Endometrium (tissue), 2 donors: ENCODE measurements around the gene PRG2.

Experiments
- FAIRE-seq: peaks from 2 replicates; lab custom pipeline; 2012; peaks lifted over from hg19 to GRCh38; lab: Jason Lieb, UNC
- donor health status: control.
- donor health status: control.

The PRG2 gene

GRCh38 chr11:57395905-57396623 is 5.6 kb upstream of the PRG2 start:
- no peak for FAIRE-seq

DNA sequence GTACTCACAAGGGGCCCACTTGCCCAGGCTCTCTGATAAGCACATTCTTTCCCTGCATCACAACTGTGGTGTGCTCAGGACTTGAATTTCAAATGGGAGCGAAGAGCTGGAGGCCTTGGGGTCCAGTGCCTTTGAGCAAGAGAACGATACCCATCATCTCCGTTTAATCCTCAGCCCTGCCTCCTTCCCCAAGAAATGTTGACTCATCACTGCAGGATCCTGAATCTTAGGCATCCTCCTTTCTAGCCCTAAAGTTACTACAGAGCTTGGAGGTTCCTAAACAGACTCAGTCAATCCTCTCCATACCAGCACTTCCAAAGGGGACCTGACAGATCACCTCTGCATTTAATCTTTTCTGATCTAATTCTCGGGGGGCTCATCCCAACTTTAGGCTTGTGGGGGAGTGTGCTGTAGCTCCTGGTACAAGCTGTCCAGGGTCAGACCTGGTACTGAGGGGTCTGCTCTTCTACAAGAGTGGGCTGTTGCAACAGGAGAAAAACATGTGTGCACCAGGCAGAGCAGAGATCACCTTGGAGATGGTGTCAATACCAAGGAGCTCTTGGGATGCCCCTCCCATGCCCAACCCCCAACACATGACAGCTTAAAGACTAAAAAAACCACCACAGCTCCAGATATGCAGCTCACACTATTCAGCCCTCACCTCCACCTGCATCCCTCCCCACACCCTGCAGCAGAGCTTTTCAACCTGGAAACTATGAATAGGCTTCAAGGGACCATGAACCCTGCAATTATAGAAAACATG is 3.9 kb upstream of the PRG2 start:
- no peak for FAIRE-seq

DNA sequence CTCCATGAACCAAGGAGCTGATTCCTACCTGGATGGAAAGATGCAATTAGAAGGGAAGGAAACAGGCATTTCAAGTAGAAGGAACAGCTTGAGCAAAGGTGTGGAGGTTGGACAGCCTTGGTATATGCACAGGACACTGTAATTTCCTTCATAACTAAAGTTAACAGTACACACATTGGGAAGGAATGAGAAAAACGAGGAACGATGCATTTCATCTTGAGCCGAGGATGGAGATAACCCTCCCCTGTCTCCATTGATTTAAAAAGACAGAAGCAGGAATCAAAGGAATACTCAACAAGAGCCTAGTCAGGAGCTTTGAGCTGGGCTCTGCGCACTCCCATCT is 2.3 kb upstream of the PRG2 start:
- no peak for FAIRE-seq

GRCh38 chr11:57392066-57392762 is 1.8 kb upstream of the PRG2 start:
- no peak for FAIRE-seq

GRCh38 chr11:57391539-57391938 is 1.1 kb upstream of the PRG2 start:
- FAIRE-seq: no peak

GRCh38 chr11:57391111-57391510 is 661 bp upstream of the PRG2 start:
- FAIRE-seq: no peak

DNA sequence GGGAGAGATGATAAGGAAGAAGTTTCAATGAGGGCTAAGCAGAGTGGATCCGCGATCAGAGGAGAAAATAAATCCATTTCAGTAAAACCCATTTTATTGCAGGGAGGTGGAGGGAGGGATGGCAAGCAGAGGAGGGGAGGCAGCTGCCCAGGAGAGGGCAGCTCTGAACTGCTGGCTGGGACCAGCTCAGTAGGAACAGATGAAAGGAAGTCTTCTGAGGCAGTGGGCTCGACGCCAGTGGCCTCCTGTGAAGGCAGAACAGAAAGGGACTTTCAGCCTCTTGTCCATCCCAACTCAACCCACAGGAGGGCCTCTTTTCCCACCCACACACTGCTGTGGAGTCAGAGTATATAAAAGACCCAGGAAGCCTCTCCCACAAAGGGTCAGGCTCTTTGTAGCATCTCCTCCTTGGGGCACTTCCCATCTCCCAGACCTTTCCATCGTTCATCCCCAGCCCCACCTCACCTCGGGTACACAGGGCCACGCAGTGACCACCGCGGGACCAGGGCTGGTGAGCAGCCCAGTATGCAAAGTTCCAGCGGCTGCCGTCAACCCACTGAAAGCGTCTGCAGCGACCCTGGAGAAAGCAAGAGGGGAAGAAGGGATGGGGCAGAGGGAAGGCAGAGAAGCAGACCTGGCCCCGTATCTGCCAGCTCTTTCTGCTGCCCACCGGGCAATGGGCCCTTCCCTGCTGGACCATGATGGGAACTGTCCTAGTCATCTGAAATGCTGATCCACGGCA is 3.0 kb downstream of the PRG2 start:
- no peak for FAIRE-seq

DNA sequence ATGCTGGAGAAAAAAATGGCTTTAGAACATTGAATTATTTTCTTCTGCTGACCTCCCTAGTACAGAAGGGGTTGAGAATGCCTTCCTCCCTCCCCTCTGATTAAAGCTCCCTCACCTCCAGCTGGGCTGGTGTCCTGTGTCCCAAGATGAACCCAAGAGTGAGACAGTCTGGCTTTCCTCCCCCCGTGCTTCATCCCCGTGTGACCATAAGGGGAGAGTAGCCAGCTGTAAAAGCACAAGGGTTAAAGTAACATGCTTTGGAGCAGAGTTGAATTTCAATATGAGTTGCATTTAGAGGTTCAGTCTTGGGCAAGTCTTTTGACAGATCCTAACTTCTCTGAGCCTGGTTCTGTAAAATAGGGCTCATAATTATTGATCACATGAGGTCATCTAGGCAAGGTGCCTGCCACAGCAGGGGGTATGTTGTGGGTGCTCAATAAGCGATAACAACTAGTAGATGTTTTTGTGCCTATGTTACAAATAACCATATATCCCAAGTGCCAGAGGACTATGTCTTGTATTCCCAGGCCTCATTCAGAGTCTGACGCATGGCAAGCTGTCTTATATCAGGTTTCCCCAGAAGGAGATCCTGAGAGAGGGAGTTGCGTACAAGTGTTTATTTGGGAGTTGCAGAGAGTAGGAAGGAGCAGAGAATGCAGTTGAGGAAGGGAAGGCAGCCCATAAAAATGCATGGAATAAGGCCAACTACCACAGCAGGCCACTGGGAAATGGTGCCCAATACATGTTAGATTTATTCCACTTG is 4.1 kb downstream of the PRG2 start:
- no peak for FAIRE-seq

DNA sequence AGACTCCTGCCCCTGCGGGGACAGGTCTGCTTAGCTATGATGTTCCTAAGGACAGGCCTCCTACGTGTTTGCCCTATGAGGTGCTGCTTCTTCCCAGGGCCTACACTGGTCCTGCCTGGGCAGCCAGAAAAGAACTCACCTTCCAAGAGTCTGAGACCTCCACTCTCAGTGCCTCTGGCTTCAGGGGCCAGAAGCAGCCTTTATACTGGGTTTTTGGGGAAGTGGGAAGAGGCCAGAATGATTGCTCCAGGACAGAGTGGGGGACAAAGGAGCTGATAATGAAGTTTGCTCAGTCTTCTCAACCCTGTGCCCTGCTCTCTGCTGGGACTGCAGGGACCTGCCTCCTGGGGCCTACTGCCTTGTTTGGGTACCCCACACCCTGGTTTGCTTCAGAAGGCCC is 9.5 kb downstream of the PRG2 start, which contains the start of gene PRG3:
PRG3 (minus strand) TSS at position 176 of the 400 bp plus-strand sequence. CDS start 442 bp downstream, outside the sequence.
- FAIRE-seq: no peak

- no peak for FAIRE-seq
These were observed 10.7 kb downstream of the PRG2 start for GRCh38 chr11:57379732-57380131.

GRCh38 chr11:57378186-57378585 is 12.3 kb downstream of the PRG2 start:
- no peak for FAIRE-seq

GRCh38 chr11:57377107-57377506 is 13.3 kb downstream of the PRG2 start:
- no peak for FAIRE-seq

- no peak for FAIRE-seq
These were observed 14.1 kb downstream of the PRG2 start for GRCh38 chr11:57376095-57377090.

- no peak for FAIRE-seq
These were observed 15.0 kb downstream of the PRG2 start for GRCh38 chr11:57375490-57375889.

DNA sequence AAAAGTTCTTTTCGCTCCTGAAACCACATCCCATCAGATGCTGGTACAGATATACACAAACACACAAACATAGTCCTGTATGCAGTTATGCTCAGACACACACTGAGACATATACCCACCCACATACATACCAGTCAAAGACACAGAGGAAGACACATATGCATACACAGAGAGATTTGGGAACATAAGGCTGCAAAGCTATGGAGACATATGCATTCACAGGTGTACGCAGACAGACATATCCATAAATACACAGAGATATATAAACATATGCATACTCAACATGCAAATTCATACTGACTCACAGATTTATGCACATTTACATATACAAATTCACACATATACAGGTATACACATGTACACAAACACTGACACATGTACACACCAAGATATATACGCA is 15.5 kb downstream of the PRG2 start:
- FAIRE-seq: no peak

- no peak for FAIRE-seq
These were observed 17.3 kb downstream of the PRG2 start for GRCh38 chr11:57373146-57373545.

- no peak for FAIRE-seq
These were observed 19.5 kb downstream of the PRG2 start for GRCh38 chr11:57370941-57371340.

DNA sequence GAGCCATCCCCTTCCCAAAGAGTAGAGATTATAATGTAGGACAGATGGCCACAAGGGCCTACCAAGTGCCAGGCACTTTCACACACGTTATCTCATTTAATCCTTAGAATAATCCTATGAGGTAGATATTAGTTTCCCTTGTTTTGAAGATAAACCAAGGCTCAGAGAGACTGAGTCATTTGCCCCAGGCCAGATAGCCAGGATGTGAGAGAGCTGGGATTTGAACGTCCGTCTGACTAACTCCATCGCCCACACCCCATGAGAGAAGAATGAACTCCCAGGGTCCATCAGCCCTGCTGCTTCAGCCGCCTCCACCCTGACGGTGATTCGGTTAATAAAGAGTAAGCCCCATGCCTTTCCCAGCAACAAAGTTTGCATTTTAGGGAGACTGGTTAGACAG is 20.2 kb downstream of the PRG2 start:
- no peak for FAIRE-seq

DNA sequence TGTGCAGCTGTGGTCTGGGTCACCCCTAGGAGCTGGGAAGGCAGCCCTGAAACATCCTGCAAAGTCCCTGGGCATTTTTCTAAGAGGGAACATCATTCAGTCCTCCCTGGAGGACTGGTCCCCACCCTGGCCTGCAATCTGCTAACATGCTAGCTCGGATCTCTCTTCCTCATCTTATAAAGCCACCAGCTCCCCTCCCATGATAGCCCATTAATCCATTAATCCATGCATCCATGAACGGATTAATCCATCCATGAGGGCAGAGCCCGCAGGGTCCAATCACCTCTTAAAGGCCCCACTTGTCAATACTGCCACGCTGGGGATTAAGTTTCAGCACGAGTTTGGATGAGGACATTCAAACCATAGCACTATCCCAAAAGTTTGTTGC is 21.6 kb downstream of the PRG2 start:
- no peak for FAIRE-seq

DNA sequence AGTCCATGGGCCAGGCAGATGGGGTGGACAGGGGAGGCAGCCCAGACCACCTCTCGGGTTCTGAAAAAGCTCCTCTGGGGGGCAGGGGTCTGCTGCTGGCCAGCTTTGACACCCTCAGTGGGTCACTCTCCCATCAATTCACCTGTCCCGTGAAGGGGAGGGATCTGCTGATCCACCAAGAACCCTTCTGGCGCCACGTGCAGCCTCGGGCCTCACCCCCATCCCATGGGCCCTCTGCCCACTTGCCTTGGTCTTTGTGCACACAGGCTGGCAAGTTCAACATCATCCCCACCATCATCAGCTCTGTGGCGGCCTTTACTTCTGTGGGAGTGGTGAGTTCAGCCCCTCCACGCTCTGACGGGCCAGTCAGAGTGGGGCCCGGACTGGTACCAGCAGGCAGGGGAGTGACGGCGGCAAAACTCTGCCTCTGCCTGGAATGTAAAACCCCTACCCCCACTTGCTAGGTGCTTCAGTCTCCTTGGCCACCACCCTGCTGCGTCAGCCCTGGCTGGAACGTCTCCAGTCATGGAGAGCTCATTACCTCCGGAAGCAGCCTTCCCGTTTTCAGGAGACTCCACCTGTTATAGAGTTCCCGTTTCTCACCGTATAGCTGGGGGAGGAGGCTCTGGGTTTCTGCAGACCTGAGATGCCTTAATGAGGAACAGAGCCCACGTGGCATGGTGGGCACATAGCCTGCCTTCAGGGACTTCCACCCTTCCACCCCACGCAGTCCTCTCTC is 22.2 kb downstream of the PRG2 start:
- no peak for FAIRE-seq
